Measurements from ENCODE around the gene NGEF. TPM values are rescaled to one million over a fixed set of nuclear protein-coding genes. Genes with fewer than 3 reads are reported as not detected.

NGEF gene
- total and polyA plus RNA-seq, 4 donors: 0.54 to 10.1 (median 2.7) TPM

DNA sequence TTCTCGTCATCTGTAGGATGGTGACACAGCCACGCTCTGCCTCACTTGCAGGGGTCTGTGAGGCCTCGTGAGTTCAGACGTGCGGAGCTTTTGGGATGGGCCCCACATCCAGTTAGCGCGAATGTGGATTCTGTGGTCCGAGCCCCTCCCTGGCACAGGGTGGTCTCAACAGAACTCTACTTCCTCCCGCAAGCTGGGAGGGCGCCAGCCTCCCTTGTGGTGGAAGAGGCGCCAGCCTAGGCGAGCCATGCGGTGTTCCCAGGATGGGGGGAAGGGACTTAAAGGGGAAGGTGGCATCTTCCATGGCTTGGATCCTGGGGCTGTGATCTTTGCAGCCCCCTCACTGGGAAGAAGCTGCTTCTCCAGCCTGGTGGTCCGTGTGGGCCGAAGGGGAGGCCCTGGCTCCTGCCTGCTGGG, 141.6 kb downstream of the NGEF start:
- intact Hi-C loops (cut with DNase I): no loop called here
- H3K27ac ChIP-seq (ENCODE audit: low read depth in 1 of 2, low read length in 2 of 2): no peak overlapping the region
- no peak overlapping the region for H3K4me3 ChIP-seq (ENCODE audit: low read length in 2 of 2)
- H3K27me3 ChIP-seq (ENCODE audit: control insufficient read depth in 1 of 2, insufficient read depth in 2 of 2, low read length in 1 of 2): no peaks in the 10 kb centered on the region
- no peaks in the 10 kb centered on the region for H3K4me1 ChIP-seq (ENCODE audit: control insufficient read depth in 1 of 2, insufficient read depth in 2 of 2, low read length in 2 of 2)
- no peak for ATAC-seq (ENCODE audit: low FRiP score)
- WGBS, 2 donors: 79 to 84% methylated on average over 15 of the region's 15 CpGs
- H3K9me3 ChIP-seq (ENCODE audit: control insufficient read depth, low read length): no peaks in the 10 kb centered on the region
- H3K36me3 ChIP-seq (ENCODE audit: control insufficient read depth in 1 of 2, insufficient read depth in 2 of 2, low read length in 1 of 2): no peaks in the 10 kb centered on the region
- DNase-seq: no peak

GRCh38 chr2:232870766-232871371, 142.2 kb downstream of the NGEF start:
- H3K4me1 ChIP-seq (ENCODE audit: control insufficient read depth in 1 of 2, insufficient read depth in 2 of 2, low read length in 2 of 2): no peaks in the 10 kb centered on the region

DNA sequence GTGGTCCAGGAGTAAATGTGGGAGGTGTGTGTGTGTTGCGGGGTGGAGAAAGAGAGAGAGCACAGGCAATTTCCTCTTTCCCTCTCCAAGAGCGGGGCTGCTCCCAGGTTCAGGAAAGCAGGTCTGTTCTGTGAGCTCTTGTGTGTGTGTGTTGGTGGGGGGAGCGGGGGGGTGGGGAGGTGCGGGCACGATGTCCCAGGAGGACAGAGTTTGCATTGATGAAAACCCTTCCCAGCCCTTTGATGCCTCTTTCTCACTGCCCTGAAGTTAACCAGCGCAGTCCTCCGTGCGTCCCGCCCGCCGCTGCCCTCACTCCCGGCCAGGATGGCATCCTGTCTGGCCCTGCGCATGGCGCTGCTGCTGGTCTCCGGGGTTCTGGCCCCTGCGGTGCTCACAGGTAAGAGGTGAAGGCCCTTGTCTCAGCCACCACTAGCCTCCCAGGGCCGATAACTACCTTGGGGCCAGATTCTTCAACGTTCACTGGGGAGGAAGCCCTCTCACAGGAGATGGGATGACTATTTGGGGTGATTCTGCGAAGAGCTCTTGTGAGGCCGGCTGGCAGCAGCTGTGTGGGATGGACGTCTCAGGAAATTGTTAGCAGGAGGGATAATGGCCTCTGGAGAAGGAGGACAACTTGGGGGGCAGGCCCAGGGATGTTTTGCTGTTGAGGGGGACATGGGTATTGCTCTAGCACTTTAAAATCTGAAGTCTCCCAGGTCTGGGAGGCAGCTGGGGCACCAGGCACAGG, 142.9 kb downstream of the NGEF start, which contains the start of gene SNORC:
SNORC (plus strand) TSS at position 247 of the 748 bp plus-strand sequence; CDS start at position 325, 78 bp downstream.
- DNase-seq: no peak
- WGBS, 2 donors: 89% methylated on average over 21 of the region's 21 CpGs

More at GRCh38 chr2:232870766-232871371, 142.2 kb downstream of the NGEF start:
- DNase-seq (no peak), ATAC-seq (ENCODE audit: low FRiP score) (no peak)
- Histone ChIP-seq H3K27ac (ENCODE audit: low read depth in 1 of 2, low read length in 2 of 2) (no peak overlapping the region), H3K4me3 (ENCODE audit: low read length in 2 of 2) (no peak overlapping the region), H3K36me3 (ENCODE audit: control insufficient read depth in 1 of 2, insufficient read depth in 2 of 2, low read length in 1 of 2) (no peaks in the 10 kb centered on the region), H3K9me3 (ENCODE audit: control insufficient read depth, low read length) (no peaks in the 10 kb centered on the region), H3K27me3 (ENCODE audit: control insufficient read depth in 1 of 2, insufficient read depth in 2 of 2, low read length in 1 of 2) (no peaks in the 10 kb centered on the region)
- intact Hi-C loops (cut with DNase I): no loop called here
- 84 to 85% methylated on average over 17 of the region's 17 CpGs for WGBS, 2 donors

DNA sequence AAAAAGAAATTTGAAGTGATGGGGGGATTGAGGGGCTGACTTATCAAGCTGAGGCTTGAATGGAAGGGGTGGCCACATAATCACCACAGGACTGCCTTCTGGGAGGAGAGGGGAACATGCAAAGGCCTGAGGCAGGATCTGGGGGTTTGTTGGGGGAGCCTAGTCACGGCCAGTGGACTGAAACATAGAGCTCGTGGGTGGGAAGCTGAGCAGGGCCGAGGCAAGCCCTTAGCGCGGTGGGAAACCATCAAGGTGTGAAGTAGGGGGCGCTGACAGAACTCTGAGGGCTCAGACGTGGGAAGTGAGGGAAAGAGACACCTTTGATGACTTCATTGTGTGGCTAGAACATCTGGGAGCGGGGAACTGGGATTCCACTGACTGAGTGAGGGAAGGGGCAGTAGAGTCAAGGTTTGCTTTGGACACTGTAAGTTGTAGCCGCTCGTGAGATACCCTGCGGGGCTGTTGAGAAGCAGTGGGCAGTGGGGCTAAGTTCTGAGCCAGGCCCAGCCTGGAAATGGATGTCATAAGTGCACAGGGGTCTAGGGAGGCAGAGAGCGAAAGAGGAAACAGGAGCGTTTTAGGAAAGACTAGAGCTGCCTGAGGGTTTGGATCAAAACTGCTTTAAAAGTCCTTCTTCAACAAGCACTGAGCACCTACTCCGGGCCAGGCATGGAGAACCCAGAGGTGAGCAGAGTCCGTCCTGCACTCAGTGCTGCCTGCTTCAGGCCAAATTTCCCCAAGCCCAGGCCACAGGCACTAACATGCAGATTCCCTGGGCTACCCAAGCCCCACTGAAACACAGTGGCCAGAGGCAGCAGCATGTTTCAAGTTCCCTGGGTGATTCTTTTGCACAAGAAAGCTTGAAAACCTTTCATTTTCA, 143.7 kb downstream of the NGEF start:
- no peak overlapping the region for H3K4me3 ChIP-seq (ENCODE audit: low read length in 2 of 2)
- H3K4me1 ChIP-seq (ENCODE audit: control insufficient read depth in 1 of 2, insufficient read depth in 2 of 2, low read length in 2 of 2): no peaks in the 10 kb centered on the region
- ATAC-seq (ENCODE audit: low FRiP score): no peak
- no peaks in the 10 kb centered on the region for H3K9me3 ChIP-seq (ENCODE audit: control insufficient read depth, low read length)
- 71 to 72% methylated on average over 15 of the region's 15 CpGs for WGBS, 2 donors
- H3K27me3 ChIP-seq (ENCODE audit: control insufficient read depth in 1 of 2, insufficient read depth in 2 of 2, low read length in 1 of 2): no peaks in the 10 kb centered on the region
- DNase-seq: no peak
- intact Hi-C loops (cut with DNase I): no loop called here
- no peaks in the 10 kb centered on the region for H3K36me3 ChIP-seq (ENCODE audit: control insufficient read depth in 1 of 2, insufficient read depth in 2 of 2, low read length in 1 of 2)
- no peak overlapping the region for H3K27ac ChIP-seq (ENCODE audit: low read depth in 1 of 2, low read length in 2 of 2)

More for the DNA sequence above, 142.9 kb downstream of the NGEF start, which contains the start of gene SNORC:
- H3K4me3 ChIP-seq (ENCODE audit: low read length in 2 of 2): no peak within 1 kb of the TSS
- H3K27ac ChIP-seq (ENCODE audit: low read depth in 1 of 2, low read length in 2 of 2): no peak within 1 kb of the TSS
- ATAC-seq (ENCODE audit: low FRiP score): no peak
- H3K27me3 ChIP-seq (ENCODE audit: control insufficient read depth in 1 of 2, insufficient read depth in 2 of 2, low read length in 1 of 2): no peaks in the 10 kb centered on the region
- no peaks in the 10 kb centered on the region for H3K4me1 ChIP-seq (ENCODE audit: control insufficient read depth in 1 of 2, insufficient read depth in 2 of 2, low read length in 2 of 2)
- H3K9me3 ChIP-seq (ENCODE audit: control insufficient read depth, low read length): no peaks in the 10 kb centered on the region
- no peaks in the 10 kb centered on the region for H3K36me3 ChIP-seq (ENCODE audit: control insufficient read depth in 1 of 2, insufficient read depth in 2 of 2, low read length in 1 of 2)
- intact Hi-C loops (cut with DNase I): no loop called here

GRCh38 chr2:232866104-232866503, 147.0 kb downstream of the NGEF start:
- H3K4me3 ChIP-seq (ENCODE audit: low read length in 2 of 2): no peak overlapping the region
- intact Hi-C loops (cut with DNase I): no loop called here
- no peaks in the 10 kb centered on the region for H3K36me3 ChIP-seq (ENCODE audit: control insufficient read depth in 1 of 2, insufficient read depth in 2 of 2, low read length in 1 of 2)
- ATAC-seq (ENCODE audit: low FRiP score) (no peak), DNase-seq (no peak)
- no peaks in the 10 kb centered on the region for H3K27me3 ChIP-seq (ENCODE audit: control insufficient read depth in 1 of 2, insufficient read depth in 2 of 2, low read length in 1 of 2)
- no peaks in the 10 kb centered on the region for H3K9me3 ChIP-seq (ENCODE audit: control insufficient read depth, low read length)
- H3K4me1 ChIP-seq (ENCODE audit: control insufficient read depth in 1 of 2, insufficient read depth in 2 of 2, low read length in 2 of 2): no peaks in the 10 kb centered on the region
- no peak overlapping the region for H3K27ac ChIP-seq (ENCODE audit: low read depth in 1 of 2, low read length in 2 of 2)
- WGBS, 2 donors: 82 to 83% methylated on average over 4 of the region's 4 CpGs

DNA sequence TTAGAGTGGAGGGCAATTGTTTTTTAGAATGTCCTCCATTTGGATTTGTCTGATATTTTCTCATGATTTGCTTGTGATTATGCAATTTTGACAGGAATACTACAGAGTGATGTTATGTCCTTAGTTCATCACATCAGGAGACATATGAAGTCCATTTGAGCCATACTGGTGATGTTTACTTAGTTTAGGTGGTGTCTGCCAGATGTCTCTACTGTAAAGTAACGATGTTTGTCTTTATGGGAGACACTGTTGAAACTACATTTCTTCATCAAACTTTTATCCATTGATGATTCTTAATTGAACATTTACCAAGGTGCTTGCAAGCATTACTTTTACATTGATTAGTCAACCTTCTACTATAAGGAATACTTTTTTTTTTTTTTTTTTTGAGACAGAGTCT, 147.9 kb downstream of the NGEF start:
- Histone ChIP-seq H3K36me3 (ENCODE audit: control insufficient read depth in 1 of 2, insufficient read depth in 2 of 2, low read length in 1 of 2) (no peaks in the 10 kb centered on the region), H3K27ac (ENCODE audit: low read depth in 1 of 2, low read length in 2 of 2) (no peak overlapping the region), H3K9me3 (ENCODE audit: control insufficient read depth, low read length) (no peaks in the 10 kb centered on the region), H3K4me3 (ENCODE audit: low read length in 2 of 2) (no peak overlapping the region), H3K4me1 (ENCODE audit: control insufficient read depth in 1 of 2, insufficient read depth in 2 of 2, low read length in 2 of 2) (no peaks in the 10 kb centered on the region), H3K27me3 (ENCODE audit: control insufficient read depth in 1 of 2, insufficient read depth in 2 of 2, low read length in 1 of 2) (no peaks in the 10 kb centered on the region)
- WGBS, 2 donors: 97 to 100% methylated on average over 1 of the region's 1 CpG
- intact Hi-C loops (cut with DNase I): no loop called here
- no peak for DNase-seq
- ATAC-seq (ENCODE audit: low FRiP score): no peak

GRCh38 chr2:232863996-232864395, 149.1 kb downstream of the NGEF start:
- DNase-seq (no peak), ATAC-seq (ENCODE audit: low FRiP score) (no peak)
- H3K9me3 ChIP-seq (ENCODE audit: control insufficient read depth, low read length): no peaks in the 10 kb centered on the region
- no peak overlapping the region for H3K27ac ChIP-seq (ENCODE audit: low read depth in 1 of 2, low read length in 2 of 2)
- no peak overlapping the region for H3K4me3 ChIP-seq (ENCODE audit: low read length in 2 of 2)
- 95 to 96% methylated on average over 2 of the region's 2 CpGs for WGBS, 2 donors
- intact Hi-C loops (cut with DNase I): no loop called here
- no peaks in the 10 kb centered on the region for H3K27me3 ChIP-seq (ENCODE audit: control insufficient read depth in 1 of 2, insufficient read depth in 2 of 2, low read length in 1 of 2)
- no peaks in the 10 kb centered on the region for H3K36me3 ChIP-seq (ENCODE audit: control insufficient read depth in 1 of 2, insufficient read depth in 2 of 2, low read length in 1 of 2)
- no peaks in the 10 kb centered on the region for H3K4me1 ChIP-seq (ENCODE audit: control insufficient read depth in 1 of 2, insufficient read depth in 2 of 2, low read length in 2 of 2)

- Histone ChIP-seq H3K4me1 (ENCODE audit: control insufficient read depth in 1 of 2, insufficient read depth in 2 of 2, low read length in 2 of 2) (no peaks in the 10 kb centered on the region), H3K4me3 (ENCODE audit: low read length in 2 of 2) (no peak overlapping the region), H3K9me3 (ENCODE audit: control insufficient read depth, low read length) (no peaks in the 10 kb centered on the region), H3K27ac (ENCODE audit: low read depth in 1 of 2, low read length in 2 of 2) (no peak overlapping the region), H3K36me3 (ENCODE audit: control insufficient read depth in 1 of 2, insufficient read depth in 2 of 2, low read length in 1 of 2) (peaks cover 0 to 9% of the 10 kb centered on the region in 2 donors), H3K27me3 (ENCODE audit: control insufficient read depth in 1 of 2, insufficient read depth in 2 of 2, low read length in 1 of 2) (no peaks in the 10 kb centered on the region)
- DNase-seq (no peak), ATAC-seq (ENCODE audit: low FRiP score) (no peak)
- 96 to 98% methylated on average over 5 of the region's 5 CpGs for WGBS, 2 donors
- intact Hi-C loops (cut with DNase I): no loop called here
These were observed 151.7 kb downstream of the NGEF start for GRCh38 chr2:232861353-232861752.

Measured in aorta (tissue), 5 donors.